Loucy (cell line): Measurements from ENCODE around the gene COX10.

Experiments
- CTCF ChIP-seq: fragments of 200-600 bp; sonication (generic); conservative IDR thresholded peaks from 2 replicates; pipeline ENCODE4 v1.5.1; 2014; ENCODE audit warnings: mild to moderate bottlenecking, antibody characterized with exemption, low read length
- EZH2phosphoT487 ChIP-seq: fragments of 200-600 bp; IDR thresholded peaks from 2 replicates; pipeline ENCODE4 v1.6.1; 2018; ENCODE audit warnings: antibody characterized with exemption, mild to moderate bottlenecking, moderate library complexity, borderline replicate concordance

GRCh38 chr17:14203388-14203787, 134.1 kb downstream of the COX10 start:
- TF ChIP-seq CTCF (peak; percentile 44), EZH2phosphoT487 (no peak)
